ENCODE results near the gene MTA1. TPM values are rescaled to one million over a fixed set of nuclear protein-coding genes. Genes with fewer than 3 reads are reported as not detected.

The MTA1 gene
- total RNA-seq, 1 donor from 2014 or later, result 74.8 TPM

DNA sequence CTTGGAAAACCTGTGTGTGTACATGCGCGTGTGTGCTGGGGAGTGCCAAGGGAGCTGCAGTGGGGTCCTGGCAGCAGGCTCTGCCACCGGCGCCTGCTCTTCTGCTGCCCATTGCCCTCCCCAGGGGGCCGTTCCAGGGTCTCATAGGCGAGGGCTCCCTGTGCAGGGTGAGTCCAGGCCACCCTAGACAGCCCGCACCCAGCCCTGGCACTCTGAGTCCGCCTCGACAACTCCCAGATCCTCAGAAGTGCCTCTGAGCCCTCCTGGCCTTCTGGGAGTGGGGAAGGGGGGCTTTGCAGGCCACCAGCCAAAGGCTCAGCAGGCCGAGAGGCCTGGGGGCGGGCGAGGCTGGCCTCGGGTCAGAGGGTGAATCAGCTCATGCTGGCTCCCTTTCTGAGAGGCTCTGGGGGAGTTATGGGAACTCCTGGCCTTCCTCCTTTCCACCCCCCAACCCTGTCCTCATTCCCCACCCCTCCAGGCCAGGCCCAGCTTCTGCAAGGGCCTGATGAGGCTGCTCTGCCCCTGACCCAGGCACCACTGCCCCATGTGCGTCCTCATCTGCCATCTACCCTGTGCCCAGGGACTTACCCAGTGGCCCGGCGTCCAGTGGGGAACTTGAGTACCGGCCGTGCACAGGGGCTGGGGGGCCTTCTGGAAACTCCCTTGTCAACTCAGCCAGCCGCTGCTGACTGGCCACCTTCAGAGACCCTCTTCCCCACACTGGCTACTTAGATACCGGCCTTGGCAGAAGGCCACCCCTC lies 69.3 kb downstream of the MTA1 start:
- Histone ChIP-seq H3K27me3 (no peaks in the 10 kb centered on the region), H3K4me1 (peaks cover 39% of the 10 kb centered on the region), H3K27ac (peak overlapping the region; percentile 91), H3K9me3 (no peaks in the 10 kb centered on the region), H3K36me3 (no peaks in the 10 kb centered on the region), H3K4me3 (peak overlapping the region; percentile 73)
- DNase-seq (no peak), ATAC-seq (no peak)
- intact Hi-C loops (cut with DNase I), result no loop called here
- no peak for TF ChIP-seq CTCF (IDR thresholded peaks at IDR 0.05)

DNA sequence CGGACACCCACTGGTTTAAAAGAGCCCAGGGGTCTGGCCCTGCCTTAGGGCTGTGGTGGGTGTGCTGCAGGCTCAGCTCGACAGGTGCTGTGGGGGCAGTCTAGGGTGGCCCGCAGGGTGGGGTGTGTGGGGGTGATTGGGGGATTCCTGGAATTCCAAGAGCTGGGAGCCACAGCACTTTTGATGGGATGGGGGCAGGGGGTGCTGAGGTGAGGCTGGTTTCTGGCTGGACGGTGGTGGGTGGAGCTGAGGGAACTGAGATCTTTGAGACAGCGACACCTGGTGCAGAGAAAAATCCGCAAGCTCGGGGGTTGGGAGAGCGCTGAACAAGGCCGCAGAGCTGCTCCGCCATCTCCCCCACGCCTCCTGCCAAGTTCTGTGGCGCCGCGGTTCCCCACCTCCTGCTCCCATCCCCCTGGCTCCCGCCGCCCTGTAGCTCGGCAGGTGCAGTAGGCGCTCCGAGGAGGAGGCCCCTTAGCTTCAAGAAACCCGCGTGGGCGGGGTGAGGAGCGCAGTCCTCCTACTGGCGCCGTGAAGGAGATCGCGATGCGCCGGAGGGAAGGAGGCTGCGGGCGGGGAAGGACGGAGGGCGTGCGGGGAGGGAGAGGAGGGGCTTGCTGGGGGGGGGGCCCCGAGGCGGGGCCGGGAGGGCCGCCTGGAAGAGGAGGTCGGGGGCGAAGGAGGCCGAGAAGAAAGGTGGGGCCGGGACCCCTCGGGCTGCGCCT lies 70.1 kb downstream of the MTA1 start:
- peaks cover 35% of the 10 kb centered on the region for H3K4me1 ChIP-seq
- no peaks in the 10 kb centered on the region for H3K27me3 ChIP-seq

DNA sequence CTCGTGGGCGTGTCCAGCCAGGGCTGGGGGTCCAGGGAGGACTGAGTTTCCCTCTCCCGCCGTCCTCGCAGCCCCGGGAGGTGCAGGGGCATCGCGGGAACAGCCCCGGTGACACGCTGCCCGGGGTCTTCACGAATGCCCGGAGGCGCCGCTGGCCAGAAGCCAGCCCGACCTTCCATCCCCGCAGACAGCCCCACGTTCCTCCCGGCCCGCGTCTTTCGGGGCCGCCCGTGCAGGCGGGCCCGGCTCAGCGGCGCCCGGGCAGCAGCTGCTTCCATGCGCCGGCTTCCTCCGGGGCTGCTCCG lies 70.6 kb downstream of the MTA1 start:
- Histone ChIP-seq H3K4me1 (peaks cover 35% of the 10 kb centered on the region), H3K4me3 (peak overlapping the region; percentile 73), H3K9me3 (no peaks in the 10 kb centered on the region), H3K36me3 (no peaks in the 10 kb centered on the region), H3K27me3 (no peaks in the 10 kb centered on the region), H3K27ac (peak overlapping the region; percentile 91)
- TF ChIP-seq CTCF (IDR thresholded peaks at IDR 0.05), result no peak
- ATAC-seq, result no peak
- intact Hi-C loops (cut with DNase I), result loop anchor here (10.0 kb wide), 1 partner anchor 95 kb away; the partner anchor contains the start of gene TEX22
- DNase-seq, result no peak

More for the DNA sequence above, 70.1 kb downstream of the MTA1 start:
- H3K36me3 ChIP-seq, result no peaks in the 10 kb centered on the region
- H3K4me3 ChIP-seq, result peak overlapping the region; percentile 73
- DNase-seq (peak; percentile 89), ATAC-seq (peak; percentile 11)
- H3K27ac ChIP-seq, result peak overlapping the region; percentile 91
- H3K9me3 ChIP-seq, result no peaks in the 10 kb centered on the region
- peak; percentile 53 for TF ChIP-seq CTCF (IDR thresholded peaks at IDR 0.05)
- intact Hi-C loops (cut with DNase I), result loop anchor here (10.0 kb wide), 1 partner anchor 95 kb away; the partner anchor contains the start of gene TEX22

GRCh38 chr14:105490572-105491365 lies 71.1 kb downstream of the MTA1 start, which contains the start of gene TEDC1:
TEDC1 (plus strand) TSS chr14:105491246; CDS start chr14:105491376, 130 bp downstream.
- peaks cover 30% of the 10 kb centered on the region for H3K4me1 ChIP-seq

More at GRCh38 chr14:105490572-105491365, 71.1 kb downstream of the MTA1 start, which contains the start of gene TEDC1:
- TF ChIP-seq CTCF (IDR thresholded peaks at IDR 0.05), result peak; percentile 69
- peak within 1 kb of the TSS; percentile 91 for H3K27ac ChIP-seq
- DNase-seq (peak; percentile 100), ATAC-seq (peak; percentile 86)
- H3K4me3 ChIP-seq, result peak within 1 kb of the TSS; percentile 77
- no peaks in the 10 kb centered on the region for H3K27me3 ChIP-seq
- intact Hi-C loops (cut with DNase I), result loop anchor here (10.0 kb wide), 1 partner anchor 96 kb away; the partner anchor contains the start of gene TEX22
- no peaks in the 10 kb centered on the region for H3K9me3 ChIP-seq
- no peaks in the 10 kb centered on the region for H3K36me3 ChIP-seq
